Measurements from ENCODE around the gene DLGAP5.

The DLGAP5 gene

GRCh38 chr14:55102141-55102621, 89.2 kb downstream of the DLGAP5 start:
- Histone ChIP-seq H3K36me3 (ENCODE audit: control insufficient read depth in 1 of 2, insufficient read depth in 2 of 2, low read length in 2 of 2) (peaks cover 2% of the 10 kb centered on the region in 2 experiments), H2AFZ (ENCODE audit: insufficient read depth, low read length, poor library complexity) (peak overlapping the region; percentile 56), H3K4ac (ENCODE audit: low read depth, low read length) (no peak overlapping the region), H3K9ac (ENCODE audit: low read length) (no peak overlapping the region), H3K79me1 (ENCODE audit: low read length) (peaks cover 21% of the 10 kb centered on the region), H3K23ac (ENCODE audit: low read length) (no peak overlapping the region), H3K4me3 (ENCODE audit: low read depth, low read length) (no peak overlapping the region), H3K18ac (ENCODE audit: low read length) (peak overlapping the region; percentile 16), H3K4me2 (ENCODE audit: low read length) (peak overlapping the region; percentile 0), H3K9me3 (ENCODE audit: insufficient read depth, low read depth, low read length) (peaks cover 3% of the 10 kb centered on the region), H3K79me2 (ENCODE audit: control insufficient read depth, insufficient read depth, low read length, poor library complexity) (peaks cover 3% of the 10 kb centered on the region), H4K91ac (ENCODE audit: low read depth, low read length) (peak overlapping the region; percentile 20), H2BK12ac (ENCODE audit: low read length) (peak overlapping the region; percentile 80), H2BK5ac (ENCODE audit: low read depth, low read length, poor library complexity) (no peak overlapping the region), H4K12ac (ENCODE audit: low read depth, low read length) (no peak overlapping the region), H3K27ac (ENCODE audit: low read depth, low read length) (peak overlapping the region; percentile 76), H2AK5ac (ENCODE audit: low read length) (no peak overlapping the region), H4K8ac (ENCODE audit: low read depth, low read length) (peak overlapping the region; percentile 62), H3K27me3 (ENCODE audit: insufficient read depth, low read length) (no peaks in the 10 kb centered on the region), H3K4me1 (ENCODE audit: control insufficient read depth in 1 of 2, insufficient read depth in 2 of 2, low read length in 2 of 2) (peaks cover 14 to 25% of the 10 kb centered on the region in 2 experiments), H3K14ac (ENCODE audit: low read length) (no peak overlapping the region), H2BK120ac (ENCODE audit: insufficient read depth, low read length, poor library complexity) (peak overlapping the region; percentile 65)
- no CpG with 5 or more reads among the region's 7 CpGs for WGBS (ENCODE audit: extremely low coverage, insufficient coverage, insufficient read length)
- peak in 1 of 2 donors; percentile 49 for DNase-seq

GRCh38 chr14:55101698-55102097, 89.7 kb downstream of the DLGAP5 start:
- H2BK5ac ChIP-seq (ENCODE audit: low read depth, low read length, poor library complexity), result no peak overlapping the region
- H3K4me1 ChIP-seq (ENCODE audit: control insufficient read depth in 1 of 2, insufficient read depth in 2 of 2, low read length in 2 of 2), result peaks cover 14 to 27% of the 10 kb centered on the region in 2 experiments
- DNase-seq, result no peak
- no peak overlapping the region for H3K9ac ChIP-seq (ENCODE audit: low read length)
- H3K79me2 ChIP-seq (ENCODE audit: control insufficient read depth, insufficient read depth, low read length, poor library complexity), result peaks cover 3% of the 10 kb centered on the region
- no CpG with 5 or more reads among the region's 5 CpGs for WGBS (ENCODE audit: extremely low coverage, insufficient coverage, insufficient read length)
- no peak overlapping the region for H2AFZ ChIP-seq (ENCODE audit: insufficient read depth, low read length, poor library complexity)
- peaks cover 21% of the 10 kb centered on the region for H3K79me1 ChIP-seq (ENCODE audit: low read length)
- H4K12ac ChIP-seq (ENCODE audit: low read depth, low read length), result no peak overlapping the region
- H2BK120ac ChIP-seq (ENCODE audit: insufficient read depth, low read length, poor library complexity), result no peak overlapping the region
- peaks cover 3% of the 10 kb centered on the region for H3K9me3 ChIP-seq (ENCODE audit: insufficient read depth, low read depth, low read length)
- H2BK12ac ChIP-seq (ENCODE audit: low read length), result no peak overlapping the region
- H3K36me3 ChIP-seq (ENCODE audit: control insufficient read depth in 1 of 2, insufficient read depth in 2 of 2, low read length in 2 of 2), result peaks cover 2% of the 10 kb centered on the region in 2 experiments
- no peaks in the 10 kb centered on the region for H3K27me3 ChIP-seq (ENCODE audit: insufficient read depth, low read length)
- no peak overlapping the region for H3K18ac ChIP-seq (ENCODE audit: low read length)
- H4K91ac ChIP-seq (ENCODE audit: low read depth, low read length), result peak overlapping the region; percentile 3
- no peak overlapping the region for H3K14ac ChIP-seq (ENCODE audit: low read length)
- H2AK5ac ChIP-seq (ENCODE audit: low read length), result peak overlapping the region; percentile 7
- no peak overlapping the region for H4K8ac ChIP-seq (ENCODE audit: low read depth, low read length)
- no peak overlapping the region for H3K4me2 ChIP-seq (ENCODE audit: low read length)
- no peak overlapping the region for H3K4ac ChIP-seq (ENCODE audit: low read depth, low read length)
- H3K27ac ChIP-seq (ENCODE audit: low read depth, low read length), result peak overlapping the region; percentile 37
- H3K4me3 ChIP-seq (ENCODE audit: low read depth, low read length), result no peak overlapping the region
- H3K23ac ChIP-seq (ENCODE audit: low read length), result no peak overlapping the region

GRCh38 chr14:55099756-55100155, 91.6 kb downstream of the DLGAP5 start:
- H3K4me2 ChIP-seq (ENCODE audit: low read length), result no peak overlapping the region
- H3K18ac ChIP-seq (ENCODE audit: low read length), result no peak overlapping the region
- no peak overlapping the region for H2BK12ac ChIP-seq (ENCODE audit: low read length)
- no peak overlapping the region for H2AFZ ChIP-seq (ENCODE audit: insufficient read depth, low read length, poor library complexity)
- no peak overlapping the region for H4K91ac ChIP-seq (ENCODE audit: low read depth, low read length)
- peaks cover 14 to 30% of the 10 kb centered on the region in 2 experiments for H3K4me1 ChIP-seq (ENCODE audit: control insufficient read depth in 1 of 2, insufficient read depth in 2 of 2, low read length in 2 of 2)
- no peak overlapping the region for H2BK5ac ChIP-seq (ENCODE audit: low read depth, low read length, poor library complexity)
- WGBS (ENCODE audit: extremely low coverage, insufficient coverage, insufficient read length), result no CpG with 5 or more reads among the region's 2 CpGs
- peaks cover 2% of the 10 kb centered on the region in 2 experiments for H3K36me3 ChIP-seq (ENCODE audit: control insufficient read depth in 1 of 2, insufficient read depth in 2 of 2, low read length in 2 of 2)
- DNase-seq, result peak in 1 of 2 donors; percentile 12
- peaks cover 3% of the 10 kb centered on the region for H3K79me2 ChIP-seq (ENCODE audit: control insufficient read depth, insufficient read depth, low read length, poor library complexity)
- H3K27ac ChIP-seq (ENCODE audit: low read depth, low read length), result no peak overlapping the region
- H2BK120ac ChIP-seq (ENCODE audit: insufficient read depth, low read length, poor library complexity), result no peak overlapping the region
- no peak overlapping the region for H4K12ac ChIP-seq (ENCODE audit: low read depth, low read length)
- H3K9me3 ChIP-seq (ENCODE audit: insufficient read depth, low read depth, low read length), result peaks cover 3% of the 10 kb centered on the region
- H2AK5ac ChIP-seq (ENCODE audit: low read length), result no peak overlapping the region
- H3K4me3 ChIP-seq (ENCODE audit: low read depth, low read length), result no peak overlapping the region
- no peak overlapping the region for H3K14ac ChIP-seq (ENCODE audit: low read length)
- H3K4ac ChIP-seq (ENCODE audit: low read depth, low read length), result no peak overlapping the region
- H3K79me1 ChIP-seq (ENCODE audit: low read length), result peaks cover 21% of the 10 kb centered on the region
- no peaks in the 10 kb centered on the region for H3K27me3 ChIP-seq (ENCODE audit: insufficient read depth, low read length)
- H3K23ac ChIP-seq (ENCODE audit: low read length), result no peak overlapping the region
- no peak overlapping the region for H4K8ac ChIP-seq (ENCODE audit: low read depth, low read length)
- H3K9ac ChIP-seq (ENCODE audit: low read length), result no peak overlapping the region

- no peak overlapping the region for H2AK5ac ChIP-seq (ENCODE audit: low read length)
- H3K14ac ChIP-seq (ENCODE audit: low read length), result no peak overlapping the region
- no peak overlapping the region for H3K18ac ChIP-seq (ENCODE audit: low read length)
- H3K9me3 ChIP-seq (ENCODE audit: insufficient read depth, low read depth, low read length), result no peaks in the 10 kb centered on the region
- no peaks in the 10 kb centered on the region for H3K36me3 ChIP-seq (ENCODE audit: control insufficient read depth in 1 of 2, insufficient read depth in 2 of 2, low read length in 2 of 2)
- H3K4me1 ChIP-seq (ENCODE audit: control insufficient read depth in 1 of 2, insufficient read depth in 2 of 2, low read length in 2 of 2), result peaks cover 10 to 27% of the 10 kb centered on the region in 2 experiments
- no peak for DNase-seq
- no peak overlapping the region for H4K91ac ChIP-seq (ENCODE audit: low read depth, low read length)
- H2BK120ac ChIP-seq (ENCODE audit: insufficient read depth, low read length, poor library complexity), result no peak overlapping the region
- no peak overlapping the region for H3K27ac ChIP-seq (ENCODE audit: low read depth, low read length)
- H4K12ac ChIP-seq (ENCODE audit: low read depth, low read length), result no peak overlapping the region
- H4K8ac ChIP-seq (ENCODE audit: low read depth, low read length), result no peak overlapping the region
- H3K79me2 ChIP-seq (ENCODE audit: control insufficient read depth, insufficient read depth, low read length, poor library complexity), result no peaks in the 10 kb centered on the region
- no peak overlapping the region for H3K4me3 ChIP-seq (ENCODE audit: low read depth, low read length)
- H2BK5ac ChIP-seq (ENCODE audit: low read depth, low read length, poor library complexity), result no peak overlapping the region
- H3K79me1 ChIP-seq (ENCODE audit: low read length), result peaks cover 13% of the 10 kb centered on the region
- no peak overlapping the region for H3K23ac ChIP-seq (ENCODE audit: low read length)
- H2AFZ ChIP-seq (ENCODE audit: insufficient read depth, low read length, poor library complexity), result no peak overlapping the region
- H3K4me2 ChIP-seq (ENCODE audit: low read length), result no peak overlapping the region
- no peak overlapping the region for H3K9ac ChIP-seq (ENCODE audit: low read length)
- no peak overlapping the region for H2BK12ac ChIP-seq (ENCODE audit: low read length)
- no peak overlapping the region for H3K4ac ChIP-seq (ENCODE audit: low read depth, low read length)
- no peaks in the 10 kb centered on the region for H3K27me3 ChIP-seq (ENCODE audit: insufficient read depth, low read length)
- no CpG with 5 or more reads among the region's 1 CpG for whole genome bisulfite sequencing (ENCODE audit: extremely low coverage, insufficient coverage, insufficient read length)
Measured at GRCh38 chr14:55098561-55098898, 92.9 kb downstream of the DLGAP5 start.
